WTC11 (cell line): ENCODE results near the gene PFN1. TPM values are rescaled to one million over a fixed set of nuclear protein-coding genes. Genes with fewer than 3 reads are reported as not detected.

Source experiments
- ATAC-seq: fragments of 200-7000 bp; cut with Tn5 transposase; 2 replicates; pipeline ENCODE4 v1.10.0; 2021; ENCODE audit warnings: mild to moderate bottlenecking, moderate library complexity
- CTCF ChIA-PET: fragments of 300-600 bp; sonication (Branson Sonifier 250); formaldehyde crosslinking; loops from one replicate; lab custom pipeline; 2021; ENCODE audit warnings: antibody characterized with exemption; lab: Charles Lee
- POLR2A ChIA-PET: fragments of 350-600 bp; sonication (Branson Sonifier 250); formaldehyde crosslinking; loops from one replicate; lab custom pipeline; 2021; ENCODE audit warnings: antibody characterized with exemption; lab: Charles Lee
- DNase-seq: peaks from one replicate; pipeline ENCODE4 v3.0.0; 2021; ENCODE audit warnings: low spot score
- H3K27ac Mint-ChIP-seq: 2 replicates; pipeline ENCODE4 v1.8.0; 2021; ENCODE audit warnings: mixed read lengths
- H3K27me3 Mint-ChIP-seq: 2 replicates; pipeline ENCODE4 v1.8.0; 2021; ENCODE audit warnings: low read depth, mild to moderate bottlenecking, moderate library complexity, mixed read lengths
- H3K36me3 Mint-ChIP-seq: 2 replicates; pipeline ENCODE4 v1.8.0; 2021; ENCODE audit warnings: mixed read lengths
- H3K4me1 Mint-ChIP-seq: 2 replicates; pipeline ENCODE4 v1.8.0; 2022; ENCODE audit warnings: mixed read lengths
- H3K4me3 Mint-ChIP-seq: 2 replicates; pipeline ENCODE4 v1.8.0; 2021; ENCODE audit warnings: mild to moderate bottlenecking, moderate library complexity, mixed read lengths
- H3K9me3 Mint-ChIP-seq: 2 replicates; pipeline ENCODE4 v1.8.0; 2021; ENCODE audit warnings: mixed read lengths
- EMX1 ChIP-seq: fragments of 250-450 bp; sonication (Bioruptor Pico); IDR thresholded peaks from 2 replicates; pipeline ENCODE4 v1.8.0; 2021; ENCODE audit warnings: mild to moderate bottlenecking
- ESRRA ChIP-seq: sonication (generic); formaldehyde crosslinking; IDR thresholded peaks from 2 replicates; pipeline ENCODE4 v1.8.1; 2022; ENCODE audit warnings: mild to moderate bottlenecking, missing genetic modification reagents, borderline replicate concordance
- ETV6 ChIP-seq: sonication (generic); formaldehyde crosslinking; IDR thresholded peaks from 2 replicates; pipeline ENCODE4 v1.8.1; 2022; ENCODE audit warnings: mild to moderate bottlenecking, missing genetic modification reagents
- FOXJ3 ChIP-seq: sonication (generic); formaldehyde crosslinking; IDR thresholded peaks from 2 replicates; pipeline ENCODE4 v1.9.0; 2021; ENCODE audit warnings: missing genetic modification reagents, mild to moderate bottlenecking, borderline replicate concordance
- FOXK1 ChIP-seq: sonication (generic); formaldehyde crosslinking; IDR thresholded peaks from 2 replicates; pipeline ENCODE4 v1.8.0; 2022; ENCODE audit warnings: mild to moderate bottlenecking, moderate library complexity, missing genetic modification reagents
- GABPB1 ChIP-seq: sonication (generic); formaldehyde crosslinking; IDR thresholded peaks from 2 replicates; pipeline ENCODE4 v1.8.1; 2023; ENCODE audit warnings: mild to moderate bottlenecking, missing genetic modification reagents
- GTF2I ChIP-seq: fragments of 250-450 bp; sonication (Bioruptor Pico); conservative IDR thresholded peaks from 2 replicates; pipeline ENCODE4 v1.4.0; 2021; ENCODE audit warnings: mild to moderate bottlenecking
- HMGA2 ChIP-seq: fragments of 250-450 bp; sonication (Bioruptor Pico); IDR thresholded peaks from 2 replicates; pipeline ENCODE4 v1.4.0; 2021; ENCODE audit warnings: mild to moderate bottlenecking, moderate library complexity
- HMGXB4 ChIP-seq: sonication (generic); formaldehyde crosslinking; IDR thresholded peaks from 2 replicates; pipeline ENCODE4 v1.8.1; 2023; ENCODE audit warnings: mild to moderate bottlenecking, moderate library complexity, missing genetic modification reagents
- NFYB ChIP-seq: sonication (generic); formaldehyde crosslinking; conservative IDR thresholded peaks from 2 replicates; pipeline ENCODE4 v1.8.0; 2022; ENCODE audit warnings: low read depth, missing genetic modification reagents
- ZNF317 ChIP-seq: sonication (generic); formaldehyde crosslinking; IDR thresholded peaks from 2 replicates; pipeline ENCODE4 v1.8.1; 2023; ENCODE audit warnings: low read depth, mild to moderate bottlenecking, moderate library complexity, missing genetic modification reagents, borderline replicate concordance
- ZNF396 ChIP-seq: fragments of 250-450 bp; sonication (Bioruptor Pico); IDR thresholded peaks from 2 replicates; pipeline ENCODE4 v1.8.0; 2021; ENCODE audit warnings: mild to moderate bottlenecking, moderate library complexity, borderline replicate concordance
- ZNF416 ChIP-seq: fragments of 250-450 bp; sonication (Bioruptor Pico); IDR thresholded peaks from 2 replicates; pipeline ENCODE4 v1.9.0; 2021; ENCODE audit warnings: mild to moderate bottlenecking, inconsistent platforms
- ZNF423 ChIP-seq: fragments of 250-450 bp; sonication (Bioruptor Pico); IDR thresholded peaks from 2 replicates; pipeline ENCODE4 v2.1.2; 2022; ENCODE audit warnings: mild to moderate bottlenecking, moderate library complexity
- total RNA-seq: library from RNA; stranded (reverse); gene quantifications from 3 replicates; pipeline ENCODE4 v1.2.3, GENCODE V29; 2021
- TF ChIP-seq, protein P1 (sequence below): sonication (generic); formaldehyde crosslinking; IDR thresholded peaks from 2 replicates; pipeline ENCODE4 v1.8.1; 2022; ENCODE audit warnings: mild to moderate bottlenecking, missing genetic modification reagents, moderate library complexity, borderline replicate concordance
- TF ChIP-seq, protein P2 (sequence below): sonication (generic); formaldehyde crosslinking; IDR thresholded peaks from 2 replicates; pipeline ENCODE4 v1.8.0; 2022; ENCODE audit warnings: mild to moderate bottlenecking, missing genetic modification reagents
- TF ChIP-seq, protein P3 (sequence below): sonication (generic); formaldehyde crosslinking; IDR thresholded peaks from 2 replicates; pipeline ENCODE4 v1.8.0; 2023; ENCODE audit warnings: mild to moderate bottlenecking, missing genetic modification reagents
- TF ChIP-seq, protein P4 (sequence below): sonication (generic); formaldehyde crosslinking; conservative IDR thresholded peaks from 2 replicates; pipeline ENCODE4 v1.8.1; 2023; ENCODE audit warnings: mild to moderate bottlenecking, low read depth, missing genetic modification reagents, moderate library complexity
- TF ChIP-seq, protein P5 (sequence below): sonication (generic); formaldehyde crosslinking; IDR thresholded peaks from 2 replicates; pipeline ENCODE4 v1.8.1; 2023; ENCODE audit warnings: mild to moderate bottlenecking, missing genetic modification reagents, borderline replicate concordance

The PFN1 gene
- total RNA-seq, 1 experiment from 2014 or later: 1,289 TPM

GRCh38 chr17:4934173-4934979, 14.0 kb downstream of the PFN1 start:
- no peaks in the 10 kb centered on the region for H3K9me3 Mint-ChIP-seq
- DNase-seq: peak; percentile 50
- CTCF ChIA-PET: interaction anchor here (0.5 to 3.3 kb wide), 10 partner anchors 10 to 128 kb away, joined by 3 to 39 read pairs (median 5); partner anchors contain the start of genes CAMTA2, CHRNE and SPAG7
- peaks cover 23% of the 10 kb centered on the region for H3K36me3 Mint-ChIP-seq
- no peak overlapping the region for H3K4me3 Mint-ChIP-seq
- ATAC-seq: peak; percentile 81
- POLR2A ChIA-PET: no interaction called here
- peaks cover 18% of the 10 kb centered on the region for H3K4me1 Mint-ChIP-seq
- no peaks in the 10 kb centered on the region for H3K27me3 Mint-ChIP-seq
- TF ChIP-seq, protein P1, sequence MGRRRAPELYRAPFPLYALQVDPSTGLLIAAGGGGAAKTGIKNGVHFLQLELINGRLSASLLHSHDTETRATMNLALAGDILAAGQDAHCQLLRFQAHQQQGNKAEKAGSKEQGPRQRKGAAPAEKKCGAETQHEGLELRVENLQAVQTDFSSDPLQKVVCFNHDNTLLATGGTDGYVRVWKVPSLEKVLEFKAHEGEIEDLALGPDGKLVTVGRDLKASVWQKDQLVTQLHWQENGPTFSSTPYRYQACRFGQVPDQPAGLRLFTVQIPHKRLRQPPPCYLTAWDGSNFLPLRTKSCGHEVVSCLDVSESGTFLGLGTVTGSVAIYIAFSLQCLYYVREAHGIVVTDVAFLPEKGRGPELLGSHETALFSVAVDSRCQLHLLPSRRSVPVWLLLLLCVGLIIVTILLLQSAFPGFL (CRISPR knock-in tag): no peak
- TF ChIP-seq ZNF423 (CRISPR knock-in tag) (no peak), ESRRA (CRISPR knock-in tag) (no peak), FOXK1 (no peak), FOXJ3 (CRISPR knock-in tag) (no peak), ZNF396 (CRISPR knock-in tag) (no peak), ZNF416 (CRISPR knock-in tag) (no peak), ZNF317 (no peak), EMX1 (CRISPR knock-in tag) (no peak), GTF2I (CRISPR knock-in tag) (no peak), ETV6 (CRISPR knock-in tag) (no peak), HMGA2 (CRISPR knock-in tag) (no peak), GABPB1 (CRISPR knock-in tag) (0 out of 2 replicates have a peak, but pooled peaks have one; percentile 16)
- TF ChIP-seq, protein P2, sequence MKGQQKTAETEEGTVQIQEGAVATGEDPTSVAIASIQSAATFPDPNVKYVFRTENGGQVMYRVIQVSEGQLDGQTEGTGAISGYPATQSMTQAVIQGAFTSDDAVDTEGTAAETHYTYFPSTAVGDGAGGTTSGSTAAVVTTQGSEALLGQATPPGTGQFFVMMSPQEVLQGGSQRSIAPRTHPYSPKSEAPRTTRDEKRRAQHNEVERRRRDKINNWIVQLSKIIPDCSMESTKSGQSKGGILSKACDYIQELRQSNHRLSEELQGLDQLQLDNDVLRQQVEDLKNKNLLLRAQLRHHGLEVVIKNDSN (CRISPR knock-in tag): no peak
- TF ChIP-seq, protein P3, sequence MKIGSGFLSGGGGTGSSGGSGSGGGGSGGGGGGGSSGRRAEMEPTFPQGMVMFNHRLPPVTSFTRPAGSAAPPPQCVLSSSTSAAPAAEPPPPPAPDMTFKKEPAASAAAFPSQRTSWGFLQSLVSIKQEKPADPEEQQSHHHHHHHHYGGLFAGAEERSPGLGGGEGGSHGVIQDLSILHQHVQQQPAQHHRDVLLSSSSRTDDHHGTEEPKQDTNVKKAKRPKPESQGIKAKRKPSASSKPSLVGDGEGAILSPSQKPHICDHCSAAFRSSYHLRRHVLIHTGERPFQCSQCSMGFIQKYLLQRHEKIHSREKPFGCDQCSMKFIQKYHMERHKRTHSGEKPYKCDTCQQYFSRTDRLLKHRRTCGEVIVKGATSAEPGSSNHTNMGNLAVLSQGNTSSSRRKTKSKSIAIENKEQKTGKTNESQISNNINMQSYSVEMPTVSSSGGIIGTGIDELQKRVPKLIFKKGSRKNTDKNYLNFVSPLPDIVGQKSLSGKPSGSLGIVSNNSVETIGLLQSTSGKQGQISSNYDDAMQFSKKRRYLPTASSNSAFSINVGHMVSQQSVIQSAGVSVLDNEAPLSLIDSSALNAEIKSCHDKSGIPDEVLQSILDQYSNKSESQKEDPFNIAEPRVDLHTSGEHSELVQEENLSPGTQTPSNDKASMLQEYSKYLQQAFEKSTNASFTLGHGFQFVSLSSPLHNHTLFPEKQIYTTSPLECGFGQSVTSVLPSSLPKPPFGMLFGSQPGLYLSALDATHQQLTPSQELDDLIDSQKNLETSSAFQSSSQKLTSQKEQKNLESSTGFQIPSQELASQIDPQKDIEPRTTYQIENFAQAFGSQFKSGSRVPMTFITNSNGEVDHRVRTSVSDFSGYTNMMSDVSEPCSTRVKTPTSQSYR (CRISPR knock-in tag): 0 out of 2 replicates have a peak, but pooled peaks have one; percentile 53
- TF ChIP-seq, protein P4, sequence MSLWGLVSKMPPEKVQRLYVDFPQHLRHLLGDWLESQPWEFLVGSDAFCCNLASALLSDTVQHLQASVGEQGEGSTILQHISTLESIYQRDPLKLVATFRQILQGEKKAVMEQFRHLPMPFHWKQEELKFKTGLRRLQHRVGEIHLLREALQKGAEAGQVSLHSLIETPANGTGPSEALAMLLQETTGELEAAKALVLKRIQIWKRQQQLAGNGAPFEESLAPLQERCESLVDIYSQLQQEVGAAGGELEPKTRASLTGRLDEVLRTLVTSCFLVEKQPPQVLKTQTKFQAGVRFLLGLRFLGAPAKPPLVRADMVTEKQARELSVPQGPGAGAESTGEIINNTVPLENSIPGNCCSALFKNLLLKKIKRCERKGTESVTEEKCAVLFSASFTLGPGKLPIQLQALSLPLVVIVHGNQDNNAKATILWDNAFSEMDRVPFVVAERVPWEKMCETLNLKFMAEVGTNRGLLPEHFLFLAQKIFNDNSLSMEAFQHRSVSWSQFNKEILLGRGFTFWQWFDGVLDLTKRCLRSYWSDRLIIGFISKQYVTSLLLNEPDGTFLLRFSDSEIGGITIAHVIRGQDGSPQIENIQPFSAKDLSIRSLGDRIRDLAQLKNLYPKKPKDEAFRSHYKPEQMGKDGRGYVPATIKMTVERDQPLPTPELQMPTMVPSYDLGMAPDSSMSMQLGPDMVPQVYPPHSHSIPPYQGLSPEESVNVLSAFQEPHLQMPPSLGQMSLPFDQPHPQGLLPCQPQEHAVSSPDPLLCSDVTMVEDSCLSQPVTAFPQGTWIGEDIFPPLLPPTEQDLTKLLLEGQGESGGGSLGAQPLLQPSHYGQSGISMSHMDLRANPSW (CRISPR knock-in tag): no peak
- TF ChIP-seq, all 79 proteins: peak for 2
- H3K27ac Mint-ChIP-seq: no peak overlapping the region; the same call in 1 of the 2 replicates

DNA sequence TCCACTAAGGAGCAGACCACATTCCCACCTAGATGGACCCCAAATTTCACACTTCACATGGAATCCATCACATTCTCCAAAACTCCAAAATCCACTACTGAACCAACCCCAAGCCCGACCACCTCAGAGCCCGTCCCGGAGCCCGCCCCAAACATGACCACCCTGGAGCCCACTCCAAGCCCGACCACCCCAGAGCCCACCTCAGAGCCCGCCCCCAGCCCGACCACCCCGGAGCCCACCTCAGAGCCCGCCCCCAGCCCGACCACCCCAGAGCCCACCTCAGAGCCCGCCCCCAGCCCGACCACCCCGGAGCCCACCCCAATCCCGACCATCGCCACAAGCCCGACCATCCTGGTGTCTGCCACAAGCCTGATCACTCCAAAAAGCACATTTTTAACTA, 14.7 kb downstream of the PFN1 start:
- Mint-ChIP-seq H3K4me1 (peaks cover 13% of the 10 kb centered on the region), H3K27me3 (no peaks in the 10 kb centered on the region), H3K27ac (no peak overlapping the region), H3K36me3 (peaks cover 22% of the 10 kb centered on the region), H3K4me3 (no peak overlapping the region), H3K9me3 (no peaks in the 10 kb centered on the region)
- DNase-seq: no peak
- CTCF ChIA-PET: interaction anchor here (0.5 to 3.3 kb wide), 10 partner anchors 10 to 129 kb away, joined by 3 to 39 read pairs (median 5); partner anchors contain the start of genes CAMTA2, CHRNE and SPAG7
- ATAC-seq: no peak
- POLR2A ChIA-PET: no interaction called here
- TF ChIP-seq, protein P5, sequence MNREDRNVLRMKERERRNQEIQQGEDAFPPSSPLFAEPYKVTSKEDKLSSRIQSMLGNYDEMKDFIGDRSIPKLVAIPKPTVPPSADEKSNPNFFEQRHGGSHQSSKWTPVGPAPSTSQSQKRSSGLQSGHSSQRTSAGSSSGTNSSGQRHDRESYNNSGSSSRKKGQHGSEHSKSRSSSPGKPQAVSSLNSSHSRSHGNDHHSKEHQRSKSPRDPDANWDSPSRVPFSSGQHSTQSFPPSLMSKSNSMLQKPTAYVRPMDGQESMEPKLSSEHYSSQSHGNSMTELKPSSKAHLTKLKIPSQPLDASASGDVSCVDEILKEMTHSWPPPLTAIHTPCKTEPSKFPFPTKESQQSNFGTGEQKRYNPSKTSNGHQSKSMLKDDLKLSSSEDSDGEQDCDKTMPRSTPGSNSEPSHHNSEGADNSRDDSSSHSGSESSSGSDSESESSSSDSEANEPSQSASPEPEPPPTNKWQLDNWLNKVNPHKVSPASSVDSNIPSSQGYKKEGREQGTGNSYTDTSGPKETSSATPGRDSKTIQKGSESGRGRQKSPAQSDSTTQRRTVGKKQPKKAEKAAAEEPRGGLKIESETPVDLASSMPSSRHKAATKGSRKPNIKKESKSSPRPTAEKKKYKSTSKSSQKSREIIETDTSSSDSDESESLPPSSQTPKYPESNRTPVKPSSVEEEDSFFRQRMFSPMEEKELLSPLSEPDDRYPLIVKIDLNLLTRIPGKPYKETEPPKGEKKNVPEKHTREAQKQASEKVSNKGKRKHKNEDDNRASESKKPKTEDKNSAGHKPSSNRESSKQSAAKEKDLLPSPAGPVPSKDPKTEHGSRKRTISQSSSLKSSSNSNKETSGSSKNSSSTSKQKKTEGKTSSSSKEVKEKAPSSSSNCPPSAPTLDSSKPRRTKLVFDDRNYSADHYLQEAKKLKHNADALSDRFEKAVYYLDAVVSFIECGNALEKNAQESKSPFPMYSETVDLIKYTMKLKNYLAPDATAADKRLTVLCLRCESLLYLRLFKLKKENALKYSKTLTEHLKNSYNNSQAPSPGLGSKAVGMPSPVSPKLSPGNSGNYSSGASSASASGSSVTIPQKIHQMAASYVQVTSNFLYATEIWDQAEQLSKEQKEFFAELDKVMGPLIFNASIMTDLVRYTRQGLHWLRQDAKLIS: no peak
- TF ChIP-seq HMGXB4 (CRISPR knock-in tag) (no peak), ETV6 (CRISPR knock-in tag) (no peak), NFYB (CRISPR knock-in tag) (no peak)
